Activated CD4-positive, alpha-beta memory T cell treated with anti-CD3 and anti-CD28 coated beads, Interleukin-2, amount 10 ng/mL, durations not matched to agents 7 days and 5 days (primary cell): ENCODE results near the gene LDLRAP1. TPM values are rescaled to one million over a fixed set of nuclear protein-coding genes. Genes with fewer than 3 reads are reported as not detected.
"Not testable (repeated sequence)": the region's sequence is repeated elsewhere in the genome, so short reads cannot be mapped to it uniquely, and the experiment has no call there.

ENCODE experiments used
- CTCF ChIA-PET: fragments of 350-600 bp; sonication (Branson Sonifier 250); formaldehyde crosslinking; loops from one replicate; lab custom pipeline; 2021; ENCODE audit warnings: antibody characterized with exemption, inconsistent platforms; lab: Charles Lee
- POLR2A ChIA-PET: fragments of 350-600 bp; sonication (Branson Sonifier 250); formaldehyde crosslinking; loops from one replicate; lab custom pipeline; 2021; ENCODE audit warnings: antibody characterized with exemption; lab: Charles Lee
- DNase-seq: peaks from one replicate; pipeline ENCODE4 v3.0.0-alpha.2; 2020
- H3K27ac Mint-ChIP-seq: one replicate; pipeline ENCODE4 v1.8.0; 2021; ENCODE audit warnings: mild to moderate bottlenecking, mixed read lengths
- H3K27me3 Mint-ChIP-seq: one replicate; pipeline ENCODE4 v1.8.0; 2021; ENCODE audit warnings: mixed read lengths
- H3K36me3 Mint-ChIP-seq: one replicate; pipeline ENCODE4 v1.8.0; 2021; ENCODE audit warnings: low read depth, mixed read lengths
- H3K4me1 Mint-ChIP-seq: one replicate; pipeline ENCODE4 v1.8.0; 2021; ENCODE audit warnings: mixed read lengths
- H3K4me3 Mint-ChIP-seq: one replicate; pipeline ENCODE4 v1.8.0; 2021; ENCODE audit warnings: mild to moderate bottlenecking, mixed read lengths
- H3K9me3 Mint-ChIP-seq: one replicate; pipeline ENCODE4 v1.8.0; 2021; ENCODE audit warnings: mixed read lengths
- total RNA-seq, 2 experiments: library from RNA; stranded (reverse); gene quantifications; one replicate each; pipeline ENCODE4 v1.2.3, GENCODE V29; 2021

LDLRAP1 gene
- total RNA-seq, 2 experiments from 2014 or later = 26.4 to 27.7 TPM

DNA sequence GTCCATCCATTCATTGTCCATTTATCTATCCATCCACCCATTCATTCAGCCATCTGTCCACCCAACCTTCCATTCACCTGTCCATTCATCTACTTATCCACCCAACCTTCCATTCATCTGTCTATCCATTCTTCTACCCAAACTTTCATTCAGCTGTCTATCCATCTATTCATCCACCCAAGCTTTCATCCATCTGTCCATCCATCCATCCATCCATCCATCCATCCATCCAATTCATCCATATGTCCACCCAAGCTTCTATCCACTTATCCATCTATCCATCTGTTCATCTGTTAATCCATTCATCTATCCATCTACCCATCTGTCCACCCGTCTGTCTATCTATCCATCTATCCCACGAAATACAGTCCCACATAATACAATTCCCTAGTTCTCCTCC lies 51.6 kb downstream of the LDLRAP1 start:
- Mint-ChIP-seq H3K36me3 (no peaks in the 10 kb centered on the region), H3K27me3 (peaks cover 51% of the 10 kb centered on the region), H3K9me3 (peaks cover 3% of the 10 kb centered on the region), H3K4me1 (no peaks in the 10 kb centered on the region), H3K27ac (no peak overlapping the region), H3K4me3 (no peak overlapping the region)
- DNase-seq = no peak
- CTCF ChIA-PET = no interaction called here
- POLR2A ChIA-PET = no interaction called here

DNA sequence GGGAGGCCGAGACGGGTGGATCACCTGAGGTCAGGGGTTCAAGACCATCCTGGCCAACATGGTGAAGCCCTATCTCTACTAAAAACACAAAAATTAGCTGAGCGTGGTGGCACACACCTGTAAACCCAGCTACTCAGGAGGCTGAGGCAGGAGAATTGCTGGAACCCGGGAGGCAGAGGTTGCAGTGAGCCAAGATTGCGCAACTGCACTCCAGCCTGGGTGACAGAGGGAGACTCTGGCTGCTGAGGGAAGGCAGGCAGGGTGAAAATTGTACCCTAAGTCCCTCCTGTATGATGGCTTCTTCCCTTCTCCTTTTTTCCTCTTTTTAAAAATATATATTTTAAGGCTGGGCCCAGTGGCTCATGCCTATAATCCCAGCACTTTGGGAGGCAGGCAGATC lies 53.2 kb downstream of the LDLRAP1 start:
- DNase-seq, H3K36me3 Mint-ChIP-seq, H3K27ac Mint-ChIP-seq, POLR2A ChIA-PET, H3K9me3 Mint-ChIP-seq, CTCF ChIA-PET, H3K4me3 Mint-ChIP-seq, H3K4me1 Mint-ChIP-seq: not testable (repeated sequence)
- H3K27me3 Mint-ChIP-seq = peaks cover 54% of the 10 kb centered on the region

DNA sequence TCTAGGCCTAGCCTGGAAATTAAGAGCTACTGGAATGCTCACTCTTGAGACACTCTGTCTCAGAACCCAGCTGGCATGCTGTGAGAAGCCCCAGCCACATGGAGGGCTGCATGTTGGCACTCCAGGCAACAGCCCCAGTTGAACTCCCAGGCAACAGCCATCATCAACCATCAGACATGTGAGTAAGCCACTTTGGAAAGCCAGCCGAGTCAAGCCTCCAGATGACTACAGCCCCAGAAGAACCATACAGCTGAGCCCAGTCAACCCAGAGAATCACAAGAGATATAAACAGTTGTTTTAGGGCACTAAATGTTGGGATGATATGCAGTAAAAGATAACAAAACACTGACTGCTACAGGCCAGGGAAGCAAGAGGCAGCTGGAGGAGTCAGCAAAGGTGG lies 55.5 kb downstream of the LDLRAP1 start:
- DNase-seq = no peak
- ChIA-PET POLR2A (interaction anchor here (1.5 to 1.7 kb wide), 2 partner anchors 10 to 26 kb away, joined by 3 to 4 read pairs; no protein-coding TSS in a partner anchor), CTCF (interaction anchor here (0.9 to 1.3 kb wide), 3 partner anchors 9 to 19 kb away, joined by 3 to 4 read pairs (median 3); no protein-coding TSS in a partner anchor)
- Mint-ChIP-seq H3K4me3 (no peak overlapping the region), H3K36me3 (no peaks in the 10 kb centered on the region), H3K27ac (no peak overlapping the region), H3K4me1 (no peaks in the 10 kb centered on the region), H3K27me3 (peaks cover 45% of the 10 kb centered on the region), H3K9me3 (peaks cover 3% of the 10 kb centered on the region)

DNA sequence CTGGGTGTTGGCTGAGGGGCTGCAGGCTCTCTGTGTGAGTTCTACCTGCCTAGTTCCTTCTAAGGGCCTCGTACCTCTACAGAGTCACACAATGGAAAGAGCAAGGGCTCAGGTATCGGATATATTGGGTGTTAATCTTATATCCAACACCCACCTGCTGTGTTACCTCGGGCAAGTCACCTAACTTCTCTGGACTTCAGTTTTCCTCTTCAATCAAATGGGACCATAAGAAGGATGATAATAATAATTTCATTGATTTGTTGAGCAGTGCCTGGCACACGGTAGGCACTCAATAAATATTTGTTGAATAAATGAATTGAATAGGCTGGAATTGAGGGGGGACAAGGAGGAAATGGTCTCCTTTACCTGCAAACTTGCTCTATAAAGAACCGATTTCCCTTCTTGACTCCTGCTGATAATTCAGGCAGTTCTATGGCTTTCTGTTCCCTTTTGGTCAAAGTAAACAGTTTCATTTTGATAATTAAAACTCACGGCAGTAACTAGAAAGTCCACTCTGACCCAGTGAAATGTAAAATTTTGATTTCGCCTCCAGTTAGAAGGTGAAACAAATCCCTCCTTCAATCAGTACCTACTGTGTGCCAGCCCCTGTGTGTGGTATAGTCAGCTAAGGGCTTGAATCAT lies 56.7 kb downstream of the LDLRAP1 start:
- Mint-ChIP-seq H3K27me3 (peaks cover 41% of the 10 kb centered on the region), H3K4me3 (no peak overlapping the region), H3K27ac (no peak overlapping the region), H3K4me1 (no peaks in the 10 kb centered on the region), H3K36me3 (no peaks in the 10 kb centered on the region), H3K9me3 (peaks cover 3% of the 10 kb centered on the region)
- POLR2A ChIA-PET = interaction anchor here (1.5 kb wide), 1 partner anchor 27 kb away, joined by 3 read pairs; no protein-coding TSS in a partner anchor
- DNase-seq = no peak
- CTCF ChIA-PET = interaction anchor here (1.1 kb wide), 1 partner anchor 198 kb away, joined by 4 read pairs; no protein-coding TSS in a partner anchor

DNA sequence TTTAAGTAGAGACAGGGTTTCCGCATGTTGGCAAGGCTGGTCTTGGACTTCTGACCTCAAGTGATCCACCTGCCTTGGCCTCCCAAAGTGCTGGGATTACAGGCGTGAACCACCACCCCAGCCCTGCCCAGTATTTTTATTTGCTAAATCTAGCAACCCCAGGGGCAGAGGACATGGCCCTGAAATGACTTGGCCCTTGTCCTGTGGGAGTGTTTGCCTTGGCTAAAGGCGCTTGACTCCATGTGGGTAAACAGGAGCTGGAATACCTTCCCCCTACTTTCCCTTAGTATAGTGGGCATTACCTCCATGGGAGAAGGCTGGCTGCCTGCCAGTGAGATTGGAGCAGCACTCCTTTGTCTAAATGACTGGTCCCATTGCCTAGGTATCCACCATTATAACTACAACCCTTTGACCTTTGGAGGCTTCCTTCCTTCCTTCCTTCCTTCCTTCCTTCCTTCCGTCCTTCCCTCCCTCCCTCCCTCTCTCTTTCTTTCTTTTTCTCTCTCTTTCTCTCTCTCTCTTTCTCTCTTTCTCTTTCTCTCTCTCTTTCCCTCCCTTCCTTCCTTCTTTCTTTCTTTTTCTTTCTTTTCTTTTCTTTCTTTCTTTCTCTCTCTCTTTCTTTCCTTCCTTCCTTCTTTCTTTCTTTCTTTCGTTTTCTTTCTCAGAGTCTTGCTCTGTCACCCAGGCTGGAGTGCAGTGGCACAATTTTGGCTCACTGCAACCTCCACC lies 57.7 kb downstream of the LDLRAP1 start:
- not testable (repeated sequence) for H3K9me3 Mint-ChIP-seq, H3K27ac Mint-ChIP-seq, H3K4me3 Mint-ChIP-seq, H3K4me1 Mint-ChIP-seq, DNase-seq, H3K36me3 Mint-ChIP-seq
- peaks cover 45% of the 10 kb centered on the region for H3K27me3 Mint-ChIP-seq
- ChIA-PET CTCF (interaction anchor here (1.1 kb wide), 1 partner anchor 197 kb away, joined by 4 read pairs; no protein-coding TSS in a partner anchor), POLR2A (interaction anchor here (1.0 kb wide), 1 partner anchor 75 kb away, joined by 4 read pairs; no protein-coding TSS in a partner anchor)

DNA sequence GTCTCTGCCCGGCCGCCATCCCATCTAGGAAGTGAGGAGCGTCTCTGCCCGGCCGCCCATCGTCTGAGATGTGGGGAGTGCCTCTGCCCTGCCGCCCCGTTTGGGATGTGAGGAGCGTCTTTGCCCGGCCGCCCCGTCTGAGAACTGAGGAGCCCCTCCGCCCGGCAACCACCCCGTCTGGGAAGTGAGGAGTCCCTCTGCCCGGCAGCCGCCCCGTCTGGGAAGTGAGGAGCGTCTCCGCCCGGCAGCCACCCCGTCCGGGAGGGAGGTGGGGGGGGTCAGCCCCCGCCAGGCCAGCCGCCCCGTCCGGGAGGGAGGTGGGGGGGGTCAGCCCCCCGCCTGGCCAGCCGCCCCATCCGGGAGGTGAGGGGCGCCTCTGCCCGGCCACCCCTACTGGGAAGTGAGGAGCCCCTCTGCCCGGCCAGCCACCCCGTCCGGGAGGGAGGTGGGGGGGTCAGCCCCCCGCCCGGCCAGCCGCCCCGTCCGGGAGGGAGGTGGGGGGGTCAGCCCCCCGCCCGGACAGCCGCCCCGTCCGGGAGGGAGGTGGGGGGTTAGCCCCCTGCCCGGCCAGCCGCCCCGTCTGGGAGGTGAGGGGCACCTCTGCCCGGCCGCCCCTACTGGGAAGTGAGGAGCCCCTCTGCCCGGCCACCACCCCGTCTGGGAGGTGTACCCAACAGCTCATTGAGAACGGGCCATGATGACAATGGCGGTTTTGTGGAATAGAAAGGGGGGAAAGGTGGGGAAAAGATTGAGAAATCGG lies 60.6 kb downstream of the LDLRAP1 start:
- DNase-seq, CTCF ChIA-PET, H3K36me3 Mint-ChIP-seq, POLR2A ChIA-PET, H3K4me3 Mint-ChIP-seq, H3K9me3 Mint-ChIP-seq, H3K4me1 Mint-ChIP-seq, H3K27ac Mint-ChIP-seq: not testable (repeated sequence)
- peaks cover 44% of the 10 kb centered on the region for H3K27me3 Mint-ChIP-seq

DNA sequence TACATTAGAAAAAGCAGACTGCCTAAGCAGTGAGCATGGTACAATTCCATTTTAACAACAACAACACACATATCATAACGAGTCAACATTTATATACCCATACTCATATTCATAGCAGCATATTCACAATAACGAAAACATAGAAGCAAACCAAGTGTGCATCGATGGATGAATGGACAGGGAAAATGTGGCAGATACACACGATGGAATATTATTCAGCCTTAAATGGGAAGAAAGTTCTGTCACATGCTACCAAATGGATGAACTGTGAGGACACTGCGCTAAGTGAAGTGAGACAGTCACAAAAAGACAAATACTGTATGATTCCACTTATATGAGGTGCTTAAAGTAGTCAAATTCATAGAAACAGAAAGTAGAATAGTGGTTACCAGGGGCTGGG lies 63.7 kb downstream of the LDLRAP1 start:
- Mint-ChIP-seq H3K27me3 (peaks cover 57% of the 10 kb centered on the region), H3K27ac (no peak overlapping the region), H3K9me3 (no peaks in the 10 kb centered on the region), H3K4me1 (peaks cover 8% of the 10 kb centered on the region), H3K4me3 (no peak overlapping the region), H3K36me3 (no peaks in the 10 kb centered on the region)
- DNase-seq = no peak
- ChIA-PET POLR2A (no interaction called here), CTCF (interaction anchor here (0.7 to 3.1 kb wide), 4 partner anchors 12 to 206 kb away, joined by 3 to 52 read pairs (median 4); no protein-coding TSS in a partner anchor)

DNA sequence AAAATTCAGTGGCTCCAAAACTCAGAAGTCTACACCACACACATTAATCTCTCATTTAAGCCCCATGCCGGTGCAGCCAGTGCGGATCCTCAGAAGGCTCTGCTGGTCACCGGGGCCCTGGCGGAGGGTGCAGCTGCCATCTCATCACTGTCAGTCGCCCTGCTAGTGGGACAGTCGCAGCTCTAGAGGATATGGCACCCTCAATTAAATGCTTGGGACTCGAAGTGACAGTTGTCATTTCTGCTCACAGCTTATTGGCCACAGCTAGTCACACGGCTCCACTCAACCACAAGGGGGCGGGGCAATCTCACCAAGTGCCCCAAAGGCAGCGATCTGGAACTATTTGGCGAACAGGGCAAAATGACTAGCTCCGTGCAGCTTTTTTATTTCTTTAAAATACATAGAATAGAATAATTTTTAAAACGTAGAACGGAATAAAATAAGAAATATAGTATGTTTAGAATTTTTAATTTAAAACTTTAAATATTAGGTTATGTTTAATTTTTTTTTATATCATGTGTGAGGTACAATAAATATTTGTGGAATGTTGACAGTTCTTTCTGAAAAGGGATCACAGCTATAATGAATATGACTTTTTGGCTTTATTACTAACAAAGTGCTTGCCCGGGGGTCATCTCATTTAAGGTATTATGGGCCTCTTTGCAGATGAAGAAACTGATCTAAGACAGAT lies 65.2 kb downstream of the LDLRAP1 start:
- Mint-ChIP-seq H3K9me3 (no peaks in the 10 kb centered on the region), H3K27ac (no peak overlapping the region), H3K4me3 (no peak overlapping the region), H3K27me3 (peaks cover 69% of the 10 kb centered on the region), H3K4me1 (peaks cover 8% of the 10 kb centered on the region), H3K36me3 (no peaks in the 10 kb centered on the region)
- peak; percentile 91 for DNase-seq
- POLR2A ChIA-PET = interaction anchor here (0.9 to 3.0 kb wide), 6 partner anchors 11 to 211 kb away, joined by 3 to 11 read pairs (median 4); partner anchors contain the start of gene MTFR1L
- CTCF ChIA-PET = interaction anchor here (0.5 to 3.1 kb wide), 26 partner anchors 10 to 211 kb away, joined by 3 to 52 read pairs (median 4); partner anchors contain the start of genes MTFR1L and SELENON

DNA sequence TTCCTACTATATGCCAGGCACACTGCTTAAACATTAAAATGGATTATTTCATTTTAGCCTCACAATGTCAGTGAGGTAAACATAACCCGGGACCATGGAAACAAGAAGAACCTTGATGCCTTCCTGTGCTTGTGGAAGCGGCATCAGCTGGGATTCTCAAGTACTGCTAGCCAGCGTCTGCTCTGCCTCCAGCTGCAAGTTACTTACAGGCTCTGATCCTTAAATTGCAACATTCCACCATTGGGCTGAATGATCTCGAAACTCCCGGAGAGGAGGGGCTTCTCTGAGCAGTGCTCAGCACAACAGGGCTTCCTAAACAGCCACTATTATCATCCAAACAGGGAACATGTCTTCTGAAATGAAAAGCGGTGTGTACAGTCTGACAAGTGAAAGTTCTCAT lies 66.5 kb downstream of the LDLRAP1 start:
- CTCF ChIA-PET = interaction anchor here (0.9 to 3.1 kb wide), 10 partner anchors 9 to 210 kb away, joined by 3 to 52 read pairs (median 10); partner anchors contain the start of gene MTFR1L
- POLR2A ChIA-PET = interaction anchor here (1.4 to 3.0 kb wide), 3 partner anchors 9 to 67 kb away, joined by 3 to 11 read pairs (median 5); no protein-coding TSS in a partner anchor
- Mint-ChIP-seq H3K27ac (no peak overlapping the region), H3K4me3 (no peak overlapping the region), H3K27me3 (peaks cover 77% of the 10 kb centered on the region), H3K9me3 (no peaks in the 10 kb centered on the region), H3K36me3 (no peaks in the 10 kb centered on the region), H3K4me1 (peaks cover 16% of the 10 kb centered on the region)
- no peak for DNase-seq

DNA sequence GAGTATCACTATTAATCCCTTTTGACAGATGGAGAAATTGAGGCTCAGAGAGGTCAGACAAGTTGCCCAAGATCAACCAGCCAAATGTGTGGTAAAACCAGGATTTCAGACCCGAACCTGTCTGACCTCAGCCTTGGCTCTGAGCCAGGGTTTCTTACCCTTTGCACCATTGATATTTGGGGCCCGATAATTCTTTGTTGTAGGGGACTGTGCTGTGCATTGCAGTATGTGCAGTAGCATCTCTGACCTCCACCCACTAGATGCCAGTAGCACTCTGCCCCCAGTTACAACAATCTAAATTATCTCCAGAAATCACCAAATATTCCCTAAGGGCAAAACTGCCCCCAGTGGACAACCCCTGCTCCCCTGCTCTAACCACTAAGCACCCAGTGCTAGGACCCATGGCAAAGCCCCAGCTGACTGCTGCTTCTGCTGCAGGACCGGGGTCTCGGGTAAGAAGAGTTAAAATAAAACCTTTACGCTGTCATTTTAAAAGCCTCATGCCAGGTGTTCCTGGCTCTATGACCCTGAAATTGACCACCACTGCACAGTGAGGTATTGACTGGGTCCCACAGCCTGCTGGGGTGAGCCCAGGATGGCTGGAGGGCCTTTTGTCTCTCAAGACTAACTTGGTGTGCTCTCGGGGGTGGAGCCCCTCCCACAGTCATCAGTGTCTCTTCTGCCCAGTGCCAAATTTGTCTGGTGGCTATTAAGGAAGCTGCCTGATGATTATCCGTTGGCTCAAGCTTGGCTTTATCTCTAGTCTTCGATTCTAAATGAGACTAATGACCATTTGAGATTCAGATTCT lies 67.6 kb downstream of the LDLRAP1 start:
- Mint-ChIP-seq H3K27ac (no peak overlapping the region), H3K4me1 (peaks cover 27% of the 10 kb centered on the region), H3K27me3 (peaks cover 75% of the 10 kb centered on the region), H3K36me3 (no peaks in the 10 kb centered on the region), H3K9me3 (no peaks in the 10 kb centered on the region), H3K4me3 (no peak overlapping the region)
- POLR2A ChIA-PET = interaction anchor here (0.5 to 1.4 kb wide), 2 partner anchors 8 to 46 kb away, joined by 3 read pairs; no protein-coding TSS in a partner anchor
- CTCF ChIA-PET = interaction anchor here (0.8 to 3.1 kb wide), 8 partner anchors 8 to 200 kb away, joined by 3 to 30 read pairs (median 4); no protein-coding TSS in a partner anchor
- no peak for DNase-seq

DNA sequence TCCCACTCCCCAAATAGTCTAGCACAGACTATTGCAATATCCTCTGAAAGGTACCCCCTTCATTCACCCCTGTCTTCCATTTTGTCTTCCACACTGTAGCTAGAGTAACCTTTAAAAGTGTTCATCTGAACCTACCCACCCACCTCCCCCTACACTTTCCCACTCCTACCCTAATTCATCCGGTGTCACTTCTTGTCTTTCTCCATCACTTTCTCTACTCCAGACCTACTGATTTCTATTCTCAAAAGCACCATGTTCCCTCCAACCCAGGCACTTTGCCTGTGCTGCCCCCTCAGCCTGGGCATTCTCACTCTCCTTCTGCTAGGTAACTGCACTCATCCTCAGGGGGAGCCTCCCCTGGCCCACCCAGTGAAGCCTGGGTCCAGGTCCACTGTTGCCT lies 68.4 kb downstream of the LDLRAP1 start:
- Mint-ChIP-seq H3K4me3 (no peak overlapping the region), H3K9me3 (no peaks in the 10 kb centered on the region), H3K27me3 (peaks cover 68% of the 10 kb centered on the region), H3K27ac (no peak overlapping the region), H3K36me3 (no peaks in the 10 kb centered on the region), H3K4me1 (peaks cover 27% of the 10 kb centered on the region)
- POLR2A ChIA-PET = no interaction called here
- CTCF ChIA-PET = interaction anchor here (0.8 to 1.6 kb wide), 4 partner anchors 69 to 191 kb away, joined by 3 to 5 read pairs (median 4); partner anchors contain the start of gene LDLRAP1
- no peak for DNase-seq
